ENCODE measurements around the gene OPCML. TPM values are rescaled to one million over a fixed set of nuclear protein-coding genes. Genes with fewer than 3 reads are reported as not detected.

Gene OPCML
- total RNA-seq, 1 experiment from 2014 or later: not detected

GRCh38 chr11:133206313-133207005, 325.8 kb downstream of the OPCML start:
- CTCF ChIA-PET: no interaction called here

GRCh38 chr11:133204158-133204557, 328.1 kb downstream of the OPCML start:
- CTCF ChIA-PET: no interaction called here

More at GRCh38 chr11:133206313-133207005, 325.8 kb downstream of the OPCML start:
- Histone ChIP-seq H3K79me2 (ENCODE audit: low read length) (no peaks in the 10 kb centered on the region), H3F3A (ENCODE audit: low read length, unreplicated experiment) (no peaks in the 10 kb centered on the region), H3K27ac (ENCODE audit: low read length) (no peak overlapping the region), H3K27me3 (ENCODE audit: low read length) (no peaks in the 10 kb centered on the region), H3K9me2 (replicated peaks; ENCODE audit: low read length) (no peaks in the 10 kb centered on the region), H2AFZ (ENCODE audit: low read length) (no peak overlapping the region), H3K4me2 (ENCODE audit: low read length) (no peak overlapping the region), H3K9ac (ENCODE audit: low read length) (no peak overlapping the region), H3K9me3 (ENCODE audit: low read length) (peaks cover 28% of the 10 kb centered on the region), H3K36me3 (ENCODE audit: low read depth, low read length) (no peaks in the 10 kb centered on the region), H4K20me1 (ENCODE audit: low read length) (no peaks in the 10 kb centered on the region), H3K4me1 (ENCODE audit: insufficient read depth, low read length) (no peaks in the 10 kb centered on the region), H3K4me3 (ENCODE audit: low read length) (no peak overlapping the region)
- DNase-seq: no peak
- ATAC-seq: no peak
- POLR2A ChIA-PET (ENCODE audit: unreplicated experiment): no interaction called here
- intact Hi-C loops (cut with micrococcal nuclease): no loop called here
- BruUV-seq (replicated peaks): no TSS peak
- TF ChIP-seq EZH2phosphoT487 (IDR thresholded peaks at IDR 0.05; ENCODE audit: borderline replicate concordance, low read length): no peak
- no peak for TF ChIP-seq EZH2 (IDR thresholded peaks at IDR 0.05; ENCODE audit: low read length, unreplicated experiment)
- TF ChIP-seq, protein P1, sequence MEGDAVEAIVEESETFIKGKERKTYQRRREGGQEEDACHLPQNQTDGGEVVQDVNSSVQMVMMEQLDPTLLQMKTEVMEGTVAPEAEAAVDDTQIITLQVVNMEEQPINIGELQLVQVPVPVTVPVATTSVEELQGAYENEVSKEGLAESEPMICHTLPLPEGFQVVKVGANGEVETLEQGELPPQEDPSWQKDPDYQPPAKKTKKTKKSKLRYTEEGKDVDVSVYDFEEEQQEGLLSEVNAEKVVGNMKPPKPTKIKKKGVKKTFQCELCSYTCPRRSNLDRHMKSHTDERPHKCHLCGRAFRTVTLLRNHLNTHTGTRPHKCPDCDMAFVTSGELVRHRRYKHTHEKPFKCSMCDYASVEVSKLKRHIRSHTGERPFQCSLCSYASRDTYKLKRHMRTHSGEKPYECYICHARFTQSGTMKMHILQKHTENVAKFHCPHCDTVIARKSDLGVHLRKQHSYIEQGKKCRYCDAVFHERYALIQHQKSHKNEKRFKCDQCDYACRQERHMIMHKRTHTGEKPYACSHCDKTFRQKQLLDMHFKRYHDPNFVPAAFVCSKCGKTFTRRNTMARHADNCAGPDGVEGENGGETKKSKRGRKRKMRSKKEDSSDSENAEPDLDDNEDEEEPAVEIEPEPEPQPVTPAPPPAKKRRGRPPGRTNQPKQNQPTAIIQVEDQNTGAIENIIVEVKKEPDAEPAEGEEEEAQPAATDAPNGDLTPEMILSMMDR (conservative IDR thresholded peaks at IDR 0.05; ENCODE audit: low read depth, low read length): no peak

GRCh38 chr11:133202816-133203215, 329.5 kb downstream of the OPCML start:
- Histone ChIP-seq H2AFZ (ENCODE audit: low read length) (no peak overlapping the region), H4K20me1 (ENCODE audit: low read length) (no peaks in the 10 kb centered on the region), H3F3A (ENCODE audit: low read length, unreplicated experiment) (no peaks in the 10 kb centered on the region), H3K9me2 (replicated peaks; ENCODE audit: low read length) (no peaks in the 10 kb centered on the region), H3K36me3 (ENCODE audit: low read depth, low read length) (no peaks in the 10 kb centered on the region), H3K4me3 (ENCODE audit: low read length) (no peak overlapping the region), H3K27me3 (ENCODE audit: low read length) (no peaks in the 10 kb centered on the region), H3K4me1 (ENCODE audit: insufficient read depth, low read length) (no peaks in the 10 kb centered on the region), H3K79me2 (ENCODE audit: low read length) (no peaks in the 10 kb centered on the region), H3K9me3 (ENCODE audit: low read length) (peaks cover 22% of the 10 kb centered on the region; the same call in 1 of the 2 replicates), H3K4me2 (ENCODE audit: low read length) (no peak overlapping the region), H3K27ac (ENCODE audit: low read length) (no peak overlapping the region), H3K9ac (ENCODE audit: low read length) (no peak overlapping the region)
- TF ChIP-seq EZH2phosphoT487 (IDR thresholded peaks at IDR 0.05; ENCODE audit: borderline replicate concordance, low read length): no peak
- TF ChIP-seq, protein P1 (conservative IDR thresholded peaks at IDR 0.05; ENCODE audit: low read depth, low read length): no peak
- TF ChIP-seq EZH2 (IDR thresholded peaks at IDR 0.05; ENCODE audit: low read length, unreplicated experiment): no peak
- DNase-seq: no peak
- ChIA-PET CTCF (no interaction called here), POLR2A (ENCODE audit: unreplicated experiment) (no interaction called here)
- no TSS peak for BruUV-seq (replicated peaks)
- intact Hi-C loops (cut with micrococcal nuclease): no loop called here
- no peak for ATAC-seq

More at GRCh38 chr11:133204158-133204557, 328.1 kb downstream of the OPCML start:
- H3K4me2 ChIP-seq (ENCODE audit: low read length): no peak overlapping the region
- TF ChIP-seq EZH2phosphoT487 (IDR thresholded peaks at IDR 0.05; ENCODE audit: borderline replicate concordance, low read length): no peak
- TF ChIP-seq EZH2 (IDR thresholded peaks at IDR 0.05; ENCODE audit: low read length, unreplicated experiment): no peak
- TF ChIP-seq, protein P1 (conservative IDR thresholded peaks at IDR 0.05; ENCODE audit: low read depth, low read length): no peak
- H3K4me3 ChIP-seq (ENCODE audit: low read length): no peak overlapping the region
- H3K4me1 ChIP-seq (ENCODE audit: insufficient read depth, low read length): no peaks in the 10 kb centered on the region
- no peak overlapping the region for H3K27ac ChIP-seq (ENCODE audit: low read length)
- DNase-seq (no peak), ATAC-seq (no peak)
- H3K9me2 ChIP-seq (replicated peaks; ENCODE audit: low read length): no peaks in the 10 kb centered on the region
- intact Hi-C loops (cut with micrococcal nuclease): no loop called here
- H3F3A ChIP-seq (ENCODE audit: low read length, unreplicated experiment): no peaks in the 10 kb centered on the region
- H3K36me3 ChIP-seq (ENCODE audit: low read depth, low read length): no peaks in the 10 kb centered on the region
- POLR2A ChIA-PET (ENCODE audit: unreplicated experiment): no interaction called here
- no peaks in the 10 kb centered on the region for H3K27me3 ChIP-seq (ENCODE audit: low read length)
- H3K9me3 ChIP-seq (ENCODE audit: low read length): peaks cover 29% of the 10 kb centered on the region; the same call in 1 of the 2 replicates
- no peaks in the 10 kb centered on the region for H3K79me2 ChIP-seq (ENCODE audit: low read length)
- H4K20me1 ChIP-seq (ENCODE audit: low read length): no peaks in the 10 kb centered on the region
- no peak overlapping the region for H2AFZ ChIP-seq (ENCODE audit: low read length)
- H3K9ac ChIP-seq (ENCODE audit: low read length): no peak overlapping the region
- BruUV-seq (replicated peaks): no TSS peak

All from PC-3 (cell line).